Measurements from ENCODE around the gene RAB20. TPM values are rescaled to one million over a fixed set of nuclear protein-coding genes. Genes with fewer than 3 reads are reported as not detected.

RAB20 gene
- total and polyA plus RNA-seq, 2 of the 8 experiments (the other 6 are each of a cell fraction or from before 2014, with no cell fraction given) = 14.8 to 27.9 TPM

DNA sequence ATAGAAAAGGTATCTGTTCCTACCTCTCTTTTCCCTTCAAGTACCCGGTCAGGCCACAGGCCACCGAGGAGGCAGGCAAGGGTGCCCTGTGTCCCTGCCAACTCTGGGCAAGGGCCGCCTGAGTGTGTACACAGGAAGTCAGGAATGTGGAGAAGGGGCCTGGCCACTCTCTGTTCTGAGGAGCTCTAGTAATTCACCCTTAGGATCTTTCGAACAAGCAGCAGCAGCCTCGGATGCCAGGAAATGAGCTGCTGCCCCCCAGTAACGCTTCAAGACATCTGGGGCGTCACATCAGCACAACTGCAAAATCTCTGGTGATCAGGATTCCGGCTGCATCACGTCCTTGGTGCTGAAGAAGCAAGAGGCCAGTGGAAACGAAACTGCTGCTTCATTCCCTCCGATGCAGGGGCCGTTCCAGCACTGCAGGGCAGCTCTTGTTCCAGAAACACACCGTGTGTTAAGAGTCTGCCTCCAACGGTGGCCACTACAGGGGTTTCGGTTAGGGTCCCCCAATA, 2.0 kb downstream of the RAB20 start:
- Histone ChIP-seq H3K79me2 (ENCODE audit: control insufficient read depth in 1 of 2, insufficient read depth in 2 of 2, low read length in 2 of 2) (peaks cover 4 to 47% of the 10 kb centered on the region in 2 experiments; a peak in 2 of 4 replicates), H3K9me3 (ENCODE audit: insufficient read depth in 2 of 2, low read depth in 1 of 2, low read length in 1 of 2) (no peaks in the 10 kb centered on the region), H4K8ac (ENCODE audit: extremely low read depth, insufficient read depth, low read length) (no peak overlapping the region), H3K4me2 (ENCODE audit: insufficient read depth in 1 of 2, low read depth in 2 of 2, low read length in 2 of 2) (peak overlapping the region; percentile 69 to 85; a peak in 2 of 4 replicates), H3K4me1 (replicated peaks in 1 of 4; ENCODE audit: control insufficient read depth in 3 of 4, insufficient read depth in 4 of 4, low read length in 3 of 4) (peaks cover 0 to 11% (median 7%) of the 10 kb centered on the region in 4 experiments; a peak in 5 of 7 replicates), H3K4me3 (ENCODE audit: extremely low read depth in 1 of 4, insufficient read depth in 2 of 4, low read depth in 3 of 4, low read length in 4 of 4) (peak overlapping the region in 2 of 4 experiments; percentile 84 to 97; a peak in 2 of 8 replicates), H3K4ac (replicated peaks; ENCODE audit: insufficient read length, low read depth, low read length) (no peak overlapping the region), H2AK5ac (ENCODE audit: low read depth, low read length) (0 out of 2 replicates have a peak overlapping the region, but pooled peaks have one; percentile 15), H3K23ac (ENCODE audit: insufficient read length) (no peak overlapping the region), H3K56ac (replicated peaks; ENCODE audit: insufficient read length, low read depth, low read length) (no peak overlapping the region), H4K20me1 (replicated peaks in 1 of 2; ENCODE audit: control insufficient read depth in 1 of 2, insufficient read depth in 2 of 2, low read length in 2 of 2) (peaks cover 0 to 5% of the 10 kb centered on the region in 2 experiments), H3K18ac (ENCODE audit: extremely low read depth, low read length) (no peak overlapping the region), H3K36me3 (ENCODE audit: control insufficient read depth in 2 of 4, insufficient read depth in 4 of 4, low read length in 3 of 4) (no peaks in the 10 kb centered on the region; a peak in 3 of 8 replicates), H2BK12ac (ENCODE audit: low read depth, low read length) (no peak overlapping the region), H2BK15ac (ENCODE audit: low read length) (peak overlapping the region; percentile 10; the same call in 1 of the 2 replicates), H3K79me1 (ENCODE audit: low read depth, low read length) (peaks cover 26% of the 10 kb centered on the region), H3K9ac (replicated peaks in 1 of 4; ENCODE audit: extremely low read depth in 1 of 4, low read depth in 3 of 4, low read length in 3 of 4) (no peak overlapping the region; a peak in 1 of 7 replicates), H4K5ac (ENCODE audit: insufficient read length, low read depth, low read length) (no peak overlapping the region), H3K14ac (ENCODE audit: insufficient read length) (no peak overlapping the region), H2AFZ (ENCODE audit: low read length) (no peak overlapping the region), H3K27ac (ENCODE audit: low read depth, low read length) (no peak overlapping the region), H2BK20ac (ENCODE audit: low read length) (no peak overlapping the region), H3K27me3 (replicated peaks in 1 of 4; ENCODE audit: control insufficient read depth in 3 of 4, extremely low read depth in 1 of 4, insufficient read depth in 3 of 4, low read length in 3 of 4) (peaks cover 0 to 7% (median 2%) of the 10 kb centered on the region in 4 experiments; a peak in 3 of 7 replicates), H3K23me2 (ENCODE audit: low read depth, low read length) (peaks cover 17% of the 10 kb centered on the region), H2BK5ac (ENCODE audit: low read depth, low read length) (peak overlapping the region; percentile 68), H4K91ac (replicated peaks; ENCODE audit: insufficient read length, low read length) (no peak overlapping the region), H2BK120ac (replicated peaks; ENCODE audit: low read depth, low read length) (no peak overlapping the region)
- DNase-seq (ENCODE audit: low read depth in 1 of 2, low spot score in 2 of 2) (no peak), FAIRE-seq (no peak)
- ChIA-PET CTCF (ENCODE audit: partially characterized antibody) (interaction anchor here (0.7 to 1.8 kb wide), 4 partner anchors 10 to 312 kb away, joined by 3 to 6 read pairs (median 4); no protein-coding TSS in a partner anchor), POLR2A (ENCODE audit: partially characterized antibody) (interaction anchor here (1.1 to 1.3 kb wide), 2 partner anchors 32 to 52 kb away, joined by 3 read pairs; no protein-coding TSS in a partner anchor)
- WGBS, 2 experiments (ENCODE audit: extremely low coverage in 1 of 2, insufficient coverage in 1 of 2, insufficient read length in 1 of 2, insufficient replicate concordance in 2 of 2, low coverage in 1 of 2, low lambda C conversion rate in 2 of 2, missing lambda C conversion rate in 1 of 2) = 87% methylated on average over 15 of the region's 15 CpGs; no CpG with 5 or more reads in 1 of the 2 experiments
- no peak for TF ChIP-seq PHF8 (conservative IDR thresholded peaks at IDR 0.05; ENCODE audit: low read depth, low read length)
- no peak for TF ChIP-seq YY1 (IDR thresholded peaks at IDR 0.05; ENCODE audit: low read depth, low read length)
- TF ChIP-seq, protein P1, sequence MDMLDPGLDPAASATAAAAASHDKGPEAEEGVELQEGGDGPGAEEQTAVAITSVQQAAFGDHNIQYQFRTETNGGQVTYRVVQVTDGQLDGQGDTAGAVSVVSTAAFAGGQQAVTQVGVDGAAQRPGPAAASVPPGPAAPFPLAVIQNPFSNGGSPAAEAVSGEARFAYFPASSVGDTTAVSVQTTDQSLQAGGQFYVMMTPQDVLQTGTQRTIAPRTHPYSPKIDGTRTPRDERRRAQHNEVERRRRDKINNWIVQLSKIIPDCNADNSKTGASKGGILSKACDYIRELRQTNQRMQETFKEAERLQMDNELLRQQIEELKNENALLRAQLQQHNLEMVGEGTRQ (IDR thresholded peaks at IDR 0.05; ENCODE audit: low read length) = no peak
- no peak for TF ChIP-seq ASH2L (IDR thresholded peaks at IDR 0.05; ENCODE audit: low read length)
- TF ChIP-seq EP300 (IDR thresholded peaks at IDR 0.05; ENCODE audit: borderline replicate concordance in 1 of 2, low read depth in 2 of 2, low read length in 2 of 2) = no peak
- no peak for TF ChIP-seq BCL11A (IDR thresholded peaks at IDR 0.05; ENCODE audit: low read depth in 2 of 2, low read length in 2 of 2)
- TF ChIP-seq SIRT6 (IDR thresholded peaks at IDR 0.05; ENCODE audit: low read length) = no peak
- no peak for TF ChIP-seq RAD21 (IDR thresholded peaks at IDR 0.05 in 1 of 2, conservative IDR thresholded peaks at IDR 0.05 in 1 of 2; ENCODE audit: low read depth in 2 of 2, low read length in 2 of 2)
- TF ChIP-seq GTF2F1 (IDR thresholded peaks at IDR 0.05; ENCODE audit: borderline replicate concordance, low read depth, low read length) = no peak
- no peak for TF ChIP-seq CHD2 (IDR thresholded peaks at IDR 0.05; ENCODE audit: low read length)
- TF ChIP-seq CBX5 (IDR thresholded peaks at IDR 0.05; ENCODE audit: low read depth, low read length) = no peak
